Measurements from ENCODE around the gene MAP6.

DNA sequence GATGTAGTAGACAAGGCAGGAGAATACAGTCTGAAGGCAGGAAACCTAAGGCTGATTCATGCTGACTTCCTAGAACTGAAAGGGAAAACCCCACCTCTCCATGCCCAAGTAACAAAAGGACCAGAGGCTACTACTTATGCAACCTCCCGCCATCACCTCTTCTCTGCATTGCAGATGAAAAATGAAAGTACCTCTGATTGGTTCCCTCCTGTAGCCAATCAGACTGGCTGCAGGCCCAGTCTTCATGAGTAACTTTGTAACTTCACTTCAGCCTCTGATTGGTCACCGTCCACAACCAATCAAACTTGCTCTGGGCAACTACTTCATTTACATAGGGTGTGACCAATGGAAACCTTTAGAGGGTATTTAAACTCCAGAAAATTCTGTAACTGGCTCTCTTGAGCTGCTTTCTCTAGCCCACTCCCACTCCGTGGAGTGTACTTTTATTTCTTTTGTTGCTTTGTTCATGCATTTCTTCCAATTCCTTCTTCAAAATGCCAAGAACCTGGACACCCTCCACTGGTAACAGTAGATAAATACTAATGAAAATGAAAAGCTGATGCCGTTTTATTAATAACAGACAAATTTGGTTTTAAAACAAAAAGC, 5.2 kb upstream of the MAP6 start:
- no peak for TF ChIP-seq EZH2 (IDR thresholded peaks at IDR 0.05; ENCODE audit: low read depth, unreplicated experiment)
- TF ChIP-seq, protein P1, sequence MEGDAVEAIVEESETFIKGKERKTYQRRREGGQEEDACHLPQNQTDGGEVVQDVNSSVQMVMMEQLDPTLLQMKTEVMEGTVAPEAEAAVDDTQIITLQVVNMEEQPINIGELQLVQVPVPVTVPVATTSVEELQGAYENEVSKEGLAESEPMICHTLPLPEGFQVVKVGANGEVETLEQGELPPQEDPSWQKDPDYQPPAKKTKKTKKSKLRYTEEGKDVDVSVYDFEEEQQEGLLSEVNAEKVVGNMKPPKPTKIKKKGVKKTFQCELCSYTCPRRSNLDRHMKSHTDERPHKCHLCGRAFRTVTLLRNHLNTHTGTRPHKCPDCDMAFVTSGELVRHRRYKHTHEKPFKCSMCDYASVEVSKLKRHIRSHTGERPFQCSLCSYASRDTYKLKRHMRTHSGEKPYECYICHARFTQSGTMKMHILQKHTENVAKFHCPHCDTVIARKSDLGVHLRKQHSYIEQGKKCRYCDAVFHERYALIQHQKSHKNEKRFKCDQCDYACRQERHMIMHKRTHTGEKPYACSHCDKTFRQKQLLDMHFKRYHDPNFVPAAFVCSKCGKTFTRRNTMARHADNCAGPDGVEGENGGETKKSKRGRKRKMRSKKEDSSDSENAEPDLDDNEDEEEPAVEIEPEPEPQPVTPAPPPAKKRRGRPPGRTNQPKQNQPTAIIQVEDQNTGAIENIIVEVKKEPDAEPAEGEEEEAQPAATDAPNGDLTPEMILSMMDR (conservative IDR thresholded peaks at IDR 0.05; ENCODE audit: low read depth in 2 of 2): no peak
- TF ChIP-seq REST (IDR thresholded peaks at IDR 0.05; ENCODE audit: unreplicated experiment): no peak
- no peak for TF ChIP-seq EZH2phosphoT487 (IDR thresholded peaks at IDR 0.05; ENCODE audit: unreplicated experiment)
- no peak for TF ChIP-seq ZNF462 (CRISPR knock-in tag; IDR thresholded peaks at IDR 0.05)
- TF ChIP-seq ZNF114 (CRISPR knock-in tag; IDR thresholded peaks at IDR 0.05): no peak
- no peak for TF ChIP-seq CREB1 (CRISPR knock-in tag; IDR thresholded peaks at IDR 0.05; ENCODE audit: low read depth)
- no peak for TF ChIP-seq POLR2AphosphoS5 (IDR thresholded peaks at IDR 0.05; ENCODE audit: low read depth)
- TF ChIP-seq, protein P2, sequence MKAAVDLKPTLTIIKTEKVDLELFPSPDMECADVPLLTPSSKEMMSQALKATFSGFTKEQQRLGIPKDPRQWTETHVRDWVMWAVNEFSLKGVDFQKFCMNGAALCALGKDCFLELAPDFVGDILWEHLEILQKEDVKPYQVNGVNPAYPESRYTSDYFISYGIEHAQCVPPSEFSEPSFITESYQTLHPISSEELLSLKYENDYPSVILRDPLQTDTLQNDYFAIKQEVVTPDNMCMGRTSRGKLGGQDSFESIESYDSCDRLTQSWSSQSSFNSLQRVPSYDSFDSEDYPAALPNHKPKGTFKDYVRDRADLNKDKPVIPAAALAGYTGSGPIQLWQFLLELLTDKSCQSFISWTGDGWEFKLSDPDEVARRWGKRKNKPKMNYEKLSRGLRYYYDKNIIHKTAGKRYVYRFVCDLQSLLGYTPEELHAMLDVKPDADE (IDR thresholded peaks at IDR 0.05): no peak
- no peak for TF ChIP-seq JUNB (IDR thresholded peaks at IDR 0.05; ENCODE audit: unreplicated experiment)
- TF ChIP-seq NANOG (IDR thresholded peaks at IDR 0.05; ENCODE audit: borderline replicate concordance): no peak
- no peak for TF ChIP-seq ZNF331 (CRISPR knock-in tag; IDR thresholded peaks at IDR 0.05; ENCODE audit: low read depth)
